ENCODE results near the gene COX5B. TPM values are rescaled to one million over a fixed set of nuclear protein-coding genes. Genes with fewer than 3 reads are reported as not detected.
"Not testable (repeated sequence)": the region's sequence is repeated elsewhere in the genome, so short reads cannot be mapped to it uniquely, and the experiment has no call there.

The COX5B gene
- total RNA-seq, 1 experiment from 2014 or later: 283 TPM

GRCh38 chr2:97673915-97674283, 28.0 kb downstream of the COX5B start:
- no peak for DNase-seq
- peaks cover 9% of the 10 kb centered on the region; the same call in 1 of the 2 replicates for H3K4me1 ChIP-seq

DNA sequence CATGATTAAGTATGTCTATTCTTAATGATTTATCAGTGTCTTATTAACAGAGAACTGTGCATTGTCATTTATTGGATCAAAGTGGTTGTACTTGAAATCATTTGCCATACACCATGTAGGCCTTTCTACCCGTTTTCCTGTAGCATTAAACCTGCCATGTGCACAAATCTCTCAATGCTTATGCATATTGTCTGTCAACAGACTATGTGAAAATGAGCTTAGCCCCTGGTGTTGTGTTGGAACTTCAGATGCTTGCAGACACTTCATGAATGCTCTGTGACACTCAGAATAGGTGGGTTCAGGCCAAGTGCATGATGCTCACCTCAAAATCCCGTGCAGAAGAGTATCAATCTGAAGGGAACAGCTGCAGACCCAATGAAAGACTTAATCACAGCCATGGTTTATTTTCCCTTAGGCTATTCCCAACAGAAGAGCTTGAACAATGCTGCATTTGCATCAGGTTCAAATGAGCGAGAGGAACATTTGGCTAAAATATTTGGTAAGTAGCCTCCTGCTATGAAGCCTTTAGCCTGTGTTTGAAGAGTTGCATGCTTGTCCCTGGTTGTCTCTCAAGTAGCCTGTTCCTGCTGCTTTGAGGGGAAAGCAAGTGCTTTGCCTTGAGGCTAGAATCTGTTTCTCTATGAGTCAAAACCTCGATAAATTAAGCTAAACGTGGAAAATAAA, 29.7 kb downstream of the COX5B start:
- H3K4me3 ChIP-seq: no peak overlapping the region
- no peaks in the 10 kb centered on the region for H3K27me3 ChIP-seq
- no peak overlapping the region for H3K27ac ChIP-seq
- no peaks in the 10 kb centered on the region; the same call in 1 of the 2 replicates for H3K9me3 ChIP-seq (replicated peaks)
- peaks cover 9% of the 10 kb centered on the region; the same call in 1 of the 2 replicates for H3K4me1 ChIP-seq
- H3K36me3 ChIP-seq: no peaks in the 10 kb centered on the region
- peak; percentile 23 to 74 for DNase-seq

More at GRCh38 chr2:97673915-97674283, 28.0 kb downstream of the COX5B start:
- H3K36me3 ChIP-seq: no peaks in the 10 kb centered on the region
- no peaks in the 10 kb centered on the region for H3K27me3 ChIP-seq
- H3K4me3 ChIP-seq: no peak overlapping the region
- no peaks in the 10 kb centered on the region; the same call in 1 of the 2 replicates for H3K9me3 ChIP-seq (replicated peaks)
- no peak overlapping the region for H3K27ac ChIP-seq

DNA sequence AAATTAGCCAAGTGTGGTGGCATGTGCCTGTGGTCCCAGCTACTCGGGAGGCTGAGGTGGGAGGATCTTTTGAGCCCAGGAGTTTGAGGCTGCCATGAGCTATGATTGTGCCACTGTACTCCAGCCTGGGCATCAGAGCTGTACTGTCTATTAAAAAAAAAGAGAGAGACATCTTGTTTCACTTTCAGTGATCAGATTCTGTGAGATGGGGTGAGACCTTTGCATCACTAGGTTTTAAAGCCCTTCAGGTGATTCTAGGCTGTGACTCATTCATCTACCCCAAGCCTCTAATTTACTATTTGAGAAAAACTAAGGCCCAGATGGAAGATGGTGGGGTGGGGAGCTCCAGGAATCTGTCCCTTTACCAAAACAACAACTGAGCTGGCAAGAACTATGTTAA, 30.8 kb downstream of the COX5B start:
- H3K36me3 ChIP-seq: no peaks in the 10 kb centered on the region
- DNase-seq: no peak
- peaks cover 9% of the 10 kb centered on the region; the same call in 1 of the 2 replicates for H3K4me1 ChIP-seq
- no peak overlapping the region for H3K27ac ChIP-seq
- H3K4me3 ChIP-seq: no peak overlapping the region
- no peaks in the 10 kb centered on the region; the same call in 1 of the 2 replicates for H3K9me3 ChIP-seq (replicated peaks)
- H3K27me3 ChIP-seq: no peaks in the 10 kb centered on the region

DNA sequence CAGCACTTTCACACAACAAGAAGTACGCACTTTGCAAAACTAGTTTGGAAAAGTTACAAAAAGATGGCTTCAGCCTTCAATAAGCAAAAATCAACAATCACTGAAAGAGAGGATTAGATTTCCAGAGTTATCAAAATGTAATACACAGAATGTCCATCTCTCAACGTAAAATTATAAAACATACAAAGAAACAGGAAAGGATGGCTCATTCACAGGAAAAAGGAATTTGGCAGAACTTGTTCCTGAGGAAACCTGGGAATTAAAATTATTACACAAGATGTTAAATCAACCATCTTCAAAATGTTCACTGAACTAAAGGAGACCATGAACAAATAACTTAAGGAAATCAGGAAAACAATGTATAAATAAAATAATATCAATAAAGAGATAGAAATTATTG, 31.6 kb downstream of the COX5B start:
- H3K9me3 ChIP-seq (replicated peaks): no peaks in the 10 kb centered on the region; the same call in 1 of the 2 replicates
- no peaks in the 10 kb centered on the region for H3K36me3 ChIP-seq
- no peak for DNase-seq
- peaks cover 9% of the 10 kb centered on the region; the same call in 1 of the 2 replicates for H3K4me1 ChIP-seq
- no peak overlapping the region for H3K27ac ChIP-seq
- no peaks in the 10 kb centered on the region for H3K27me3 ChIP-seq
- no peak overlapping the region for H3K4me3 ChIP-seq

GRCh38 chr2:97678298-97678697, 32.4 kb downstream of the COX5B start:
- Histone ChIP-seq H3K36me3 (no peaks in the 10 kb centered on the region), H3K4me1 (peaks cover 5% of the 10 kb centered on the region; the same call in 1 of the 2 replicates), H3K4me3 (no peak overlapping the region), H3K9me3 (replicated peaks) (no peaks in the 10 kb centered on the region; the same call in 1 of the 2 replicates), H3K27me3 (no peaks in the 10 kb centered on the region), H3K27ac (no peak overlapping the region)
- no peak for DNase-seq

DNA sequence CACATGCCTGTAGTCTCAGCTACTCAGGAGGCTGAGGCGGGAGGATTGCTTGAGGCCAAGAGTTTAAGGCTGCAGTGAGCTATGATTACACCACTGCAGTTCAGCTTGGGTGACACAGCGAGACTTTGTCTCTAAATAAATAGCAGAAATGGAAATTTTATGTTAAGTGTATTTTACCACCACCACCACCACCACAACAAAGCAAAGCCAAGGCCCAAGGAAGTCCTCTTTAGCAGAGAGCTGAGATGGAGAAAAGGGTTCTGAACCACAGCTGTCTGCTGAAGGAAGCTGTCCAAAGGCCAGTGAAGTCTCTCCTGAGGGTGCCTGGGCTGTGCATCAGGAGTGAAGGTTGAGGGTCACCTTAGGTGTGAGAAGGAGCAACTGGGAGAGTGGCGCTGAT, 41.4 kb downstream of the COX5B start:
- H3K27ac ChIP-seq; H3K27me3 ChIP-seq; H3K36me3 ChIP-seq; DNase-seq; H3K9me3 ChIP-seq (replicated peaks); H3K4me3 ChIP-seq; H3K4me1 ChIP-seq: not testable (repeated sequence)

DNA sequence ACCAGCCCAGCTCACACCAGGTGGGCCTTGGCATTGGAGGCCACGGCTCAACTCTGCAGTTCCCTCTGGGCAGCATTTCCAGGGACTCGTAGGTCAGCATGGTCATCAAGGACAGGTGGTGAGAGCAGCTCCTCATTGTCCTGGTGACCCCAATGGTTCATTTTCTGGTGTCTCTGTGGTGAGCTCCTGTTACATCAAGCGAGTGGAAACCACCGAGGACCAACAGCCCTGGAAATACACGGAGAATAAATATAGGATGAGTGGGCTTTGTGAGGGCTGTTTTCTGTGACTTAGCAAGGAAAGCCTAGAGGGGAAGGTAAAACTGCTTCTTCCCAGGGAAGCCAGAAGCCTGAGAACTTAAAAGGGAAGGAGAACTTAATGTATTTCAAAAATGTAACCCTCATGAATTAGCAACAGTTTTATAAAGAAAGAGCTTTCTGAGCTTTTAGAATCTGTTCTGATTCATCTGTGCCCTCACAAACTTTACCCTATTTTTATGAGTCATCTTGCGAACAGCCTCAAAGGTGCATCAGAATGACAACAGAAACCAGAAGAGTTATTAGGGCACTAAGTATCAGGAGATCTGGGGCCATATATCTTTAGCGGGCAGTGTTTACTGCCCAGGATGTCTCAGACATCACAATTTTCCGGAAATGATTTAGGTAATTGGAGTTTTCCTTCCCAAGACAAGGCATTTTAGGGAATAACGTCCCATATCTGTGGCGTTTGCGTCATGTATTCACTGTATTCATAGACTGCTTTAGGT, 42.4 kb downstream of the COX5B start:
- DNase-seq: no peak
- no peak overlapping the region for H3K4me3 ChIP-seq
- no peaks in the 10 kb centered on the region for H3K27me3 ChIP-seq
- no peaks in the 10 kb centered on the region for H3K4me1 ChIP-seq
- no peak overlapping the region for H3K27ac ChIP-seq
- H3K36me3 ChIP-seq: no peaks in the 10 kb centered on the region
- H3K9me3 ChIP-seq (replicated peaks): no peaks in the 10 kb centered on the region; the same call in 1 of the 2 replicates

- no peak overlapping the region for H3K4me3 ChIP-seq
- no peaks in the 10 kb centered on the region for H3K36me3 ChIP-seq
- H3K27ac ChIP-seq: no peak overlapping the region
- DNase-seq: no peak
- H3K27me3 ChIP-seq: no peaks in the 10 kb centered on the region
- no peaks in the 10 kb centered on the region; the same call in 1 of the 2 replicates for H3K4me1 ChIP-seq
- H3K9me3 ChIP-seq (replicated peaks): no peaks in the 10 kb centered on the region; the same call in 1 of the 2 replicates
Measured at GRCh38 chr2:97691166-97691565, 45.3 kb downstream of the COX5B start.

- no peaks in the 10 kb centered on the region; the same call in 1 of the 2 replicates for H3K9me3 ChIP-seq (replicated peaks)
- H3K27ac ChIP-seq: no peak overlapping the region
- H3K4me1 ChIP-seq: no peaks in the 10 kb centered on the region; the same call in 1 of the 2 replicates
- no peaks in the 10 kb centered on the region for H3K27me3 ChIP-seq
- peak; percentile 65 to 69 for DNase-seq
- H3K36me3 ChIP-seq: no peaks in the 10 kb centered on the region
- no peak overlapping the region for H3K4me3 ChIP-seq
Measured at GRCh38 chr2:97693476-97693875, 47.6 kb downstream of the COX5B start.

- no peaks in the 10 kb centered on the region for H3K36me3 ChIP-seq
- no peak for DNase-seq
- H3K27me3 ChIP-seq: no peaks in the 10 kb centered on the region
- no peak overlapping the region for H3K4me3 ChIP-seq
- H3K4me1 ChIP-seq: no peaks in the 10 kb centered on the region; the same call in 1 of the 2 replicates
- no peaks in the 10 kb centered on the region; the same call in 1 of the 2 replicates for H3K9me3 ChIP-seq (replicated peaks)
- H3K27ac ChIP-seq: no peak overlapping the region
Measured at GRCh38 chr2:97695744-97696143, 49.9 kb downstream of the COX5B start.

DNA sequence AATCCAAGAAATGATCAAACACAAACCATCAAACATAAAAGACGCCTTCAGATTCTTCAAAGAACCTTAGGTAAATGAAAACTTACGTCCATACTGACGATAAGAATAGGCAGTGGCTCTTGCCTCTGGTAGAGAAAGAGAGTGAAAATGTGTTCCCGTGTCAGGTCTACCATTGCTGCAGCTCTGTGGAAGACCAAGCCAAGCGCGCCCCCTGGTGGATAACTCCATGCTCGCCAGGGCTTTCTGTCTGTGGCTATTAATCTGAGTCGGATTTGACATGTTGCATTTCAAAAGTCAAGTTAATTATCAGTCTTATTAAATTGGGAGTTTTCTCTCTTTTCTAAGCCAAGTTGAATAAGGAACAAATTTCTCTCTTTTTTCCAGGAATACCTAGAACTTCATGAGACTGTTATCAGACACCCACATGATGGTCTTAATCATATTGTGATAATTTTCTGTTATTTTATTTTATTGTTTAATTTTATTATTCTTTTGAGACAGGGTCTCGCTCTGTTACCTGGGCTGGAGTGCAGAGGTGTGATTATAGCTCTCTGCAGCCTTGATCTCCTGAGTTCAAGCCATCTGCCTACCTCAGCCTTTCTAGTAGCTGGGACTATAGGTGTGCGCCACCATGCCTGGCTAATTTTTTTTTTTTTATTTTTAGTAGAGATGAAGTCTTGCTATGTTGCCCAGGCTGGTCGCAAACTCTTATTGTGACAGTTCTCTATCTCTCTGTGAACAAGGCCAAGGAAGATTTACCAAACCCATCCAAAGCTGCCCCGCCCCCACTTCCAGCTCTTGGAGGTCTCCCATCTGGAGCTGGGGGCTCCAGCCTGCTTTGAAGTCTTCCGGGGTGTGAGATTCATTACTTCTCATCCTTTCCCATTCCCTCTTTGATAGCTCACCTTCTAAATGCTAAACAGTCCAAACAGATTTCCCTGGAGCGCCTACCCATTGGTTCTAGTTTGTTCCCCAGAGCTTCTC, 51.7 kb downstream of the COX5B start:
- Histone ChIP-seq H3K4me1 (no peaks in the 10 kb centered on the region; the same call in none of the 2 replicates), H3K27ac (no peak overlapping the region), H3K36me3 (no peaks in the 10 kb centered on the region), H3K27me3 (no peaks in the 10 kb centered on the region), H3K4me3 (no peak overlapping the region), H3K9me3 (replicated peaks) (no peaks in the 10 kb centered on the region; the same call in 1 of the 2 replicates)
- DNase-seq: peak; percentile 78 to 90

All from SJCRH30 (cell line).